HepG2 (cell line): ENCODE measurements around the gene CNNM1. TPM values are rescaled to one million over a fixed set of nuclear protein-coding genes. Genes with fewer than 3 reads are reported as not detected.

Experiments used
- ATF1 ChIP-seq: IDR thresholded peaks from 2 replicates; pipeline ENCODE4 v1.6.1; 2016; ENCODE audit warnings: mild to moderate bottlenecking, control low read depth
- ATF7 ChIP-seq, 2 experiments: fragments of 450-650 bp in 1 of 2; sonication (generic) in 1 of 2; formaldehyde crosslinking in 1 of 2; IDR thresholded peaks; 2 replicates each; pipeline versions ENCODE4 v1.4.0 to v1.6.1; 2016 to 2020; ENCODE audit warnings: antibody characterized with exemption in 1 of 2, mild to moderate bottlenecking in 1 of 2, missing genetic modification reagents in 1 of 2
- FIP1L1 ChIP-seq: fragments of 200-400 bp; formaldehyde crosslinking; IDR thresholded peaks from 2 replicates; pipeline ENCODE4 v1.6.1; 2018; ENCODE audit warnings: low read depth, mild to moderate bottlenecking, low read length, moderate library complexity, borderline replicate concordance; ENCODE audit not compliant: insufficient read depth
- GATA4 ChIP-seq: sonication (generic); IDR thresholded peaks from 2 replicates; pipeline ENCODE4 v1.6.1; 2016; ENCODE audit warnings: antibody characterized with exemption, low read depth, borderline replicate concordance
- JUNB ChIP-seq: sonication (generic); formaldehyde crosslinking; IDR thresholded peaks from 2 replicates; pipeline ENCODE4 v1.8.0; 2022; ENCODE audit warnings: missing genetic modification reagents, mild to moderate bottlenecking, borderline replicate concordance
- KLF16 ChIP-seq, 2 experiments: sonication (generic) in 1 of 2; formaldehyde crosslinking in 1 of 2; IDR thresholded peaks; 2 replicates each; pipeline versions ENCODE4 v1.6.1 to v1.8.0; 2016 to 2023; ENCODE audit warnings: missing genetic modification reagents in 2 of 2, missing compliant biosample characterization in 1 of 2
- RXRA ChIP-seq: sonication (generic); formaldehyde crosslinking; IDR thresholded peaks from 2 replicates; pipeline ENCODE4 v1.5.1; 2020; ENCODE audit warnings: missing genetic modification reagents
- RXRB ChIP-seq: IDR thresholded peaks from 2 replicates; pipeline ENCODE4 v1.6.1; 2016; ENCODE audit warnings: borderline replicate concordance, missing genetic modification reagents, missing compliant biosample characterization
- SOX5 ChIP-seq: IDR thresholded peaks from 2 replicates; pipeline ENCODE4 v1.6.1; 2016; ENCODE audit warnings: borderline replicate concordance
- TBX3 ChIP-seq: fragments of 450-650 bp; IDR thresholded peaks from 2 replicates; pipeline ENCODE4 v1.6.1; 2017; ENCODE audit warnings: antibody characterized with exemption, mild to moderate bottlenecking, inconsistent platforms, borderline replicate concordance
- THYN1 ChIP-seq: sonication (generic); formaldehyde crosslinking; IDR thresholded peaks from 2 replicates; pipeline ENCODE4 v1.8.1; 2023; ENCODE audit warnings: low read depth, mild to moderate bottlenecking, moderate library complexity, missing genetic modification reagents, borderline replicate concordance
- ZNF205 ChIP-seq: IDR thresholded peaks from 2 replicates; pipeline ENCODE4 v1.6.1; 2018; ENCODE audit warnings: missing biosample characterization, missing genetic modification reagents
- ZNF333 ChIP-seq: sonication (generic); formaldehyde crosslinking; IDR thresholded peaks from 2 replicates; pipeline ENCODE4 v1.4.0; 2020; ENCODE audit warnings: mild to moderate bottlenecking, missing genetic modification reagents, borderline replicate concordance
- ZNF496 ChIP-seq: sonication (generic); formaldehyde crosslinking; IDR thresholded peaks from 2 replicates; pipeline ENCODE4 v1.8.1; 2023; ENCODE audit warnings: mild to moderate bottlenecking, moderate library complexity, missing genetic modification reagents; ENCODE audit not compliant: insufficient replicate concordance
- ZNF558 ChIP-seq: sonication (generic); formaldehyde crosslinking; IDR thresholded peaks from 2 replicates; pipeline ENCODE4 v1.9.0; 2022; ENCODE audit warnings: mild to moderate bottlenecking, missing genetic modification reagents, borderline replicate concordance
- ZNF605 ChIP-seq: sonication (generic); formaldehyde crosslinking; IDR thresholded peaks from 2 replicates; pipeline ENCODE4 v1.8.0; 2022; ENCODE audit warnings: mild to moderate bottlenecking, missing genetic modification reagents
- ZNF772 ChIP-seq: sonication (generic); formaldehyde crosslinking; IDR thresholded peaks from 2 replicates; pipeline ENCODE4 v1.5.0; 2020; ENCODE audit warnings: mild to moderate bottlenecking, missing genetic modification reagents
- polyA plus RNA-seq, 8 experiments: library from polyadenylated mRNA; depleted of rRNA in 3 of 8; stranded (reverse) in 7 of 8; unstranded in 1 of 8; fragments of >200 nt; fragmentation: Illumina TruSeq in 4 of 8; extraction: Trizol in 4 of 8; gene quantifications; 2 replicates each; pipeline versions ENCODE4 v1.2.1 to v1.2.3, GENCODE V29; 2011 to 2016; ENCODE audit warnings: low read depth in 4 of 8, missing spikeins in 1 of 8, mixed read lengths in 1 of 8; ENCODE audit not compliant: insufficient read depth in 1 of 8
- total RNA-seq, 5 experiments: library from RNA; depleted of rRNA; stranded (reverse); fragments of >200 nt; fragmentation: Illumina TruSeq; extraction: Trizol; gene quantifications; 2 replicates each; pipeline ENCODE4 v1.2.3, GENCODE V29; 2016; ENCODE audit warnings: low read depth in 1 of 5
- TF ChIP-seq, protein P1 (sequence below): IDR thresholded peaks from 2 replicates; pipeline ENCODE4 v1.6.1; 2016; ENCODE audit warnings: low read depth, missing genetic modification reagents, missing compliant biosample characterization
- TF ChIP-seq, protein P2 (sequence below): sonication (generic); formaldehyde crosslinking; IDR thresholded peaks from 2 replicates; pipeline ENCODE4 v1.4.0; 2020; ENCODE audit warnings: mild to moderate bottlenecking, missing genetic modification reagents
- TF ChIP-seq, protein P3 (sequence below): IDR thresholded peaks from 2 replicates; pipeline ENCODE4 v1.6.1; 2016; ENCODE audit warnings: low read depth
- TF ChIP-seq, protein P4 (sequence below): sonication (generic); formaldehyde crosslinking; IDR thresholded peaks from 2 replicates; pipeline ENCODE4 v1.8.0; 2022; ENCODE audit warnings: mild to moderate bottlenecking, missing genetic modification reagents, moderate library complexity

CNNM1 gene
- total and polyA plus RNA-seq, 2 of the 13 experiments (the other 11 are each of a cell fraction or from before 2014, with no cell fraction given), result 4.3 to 9.6 TPM

DNA sequence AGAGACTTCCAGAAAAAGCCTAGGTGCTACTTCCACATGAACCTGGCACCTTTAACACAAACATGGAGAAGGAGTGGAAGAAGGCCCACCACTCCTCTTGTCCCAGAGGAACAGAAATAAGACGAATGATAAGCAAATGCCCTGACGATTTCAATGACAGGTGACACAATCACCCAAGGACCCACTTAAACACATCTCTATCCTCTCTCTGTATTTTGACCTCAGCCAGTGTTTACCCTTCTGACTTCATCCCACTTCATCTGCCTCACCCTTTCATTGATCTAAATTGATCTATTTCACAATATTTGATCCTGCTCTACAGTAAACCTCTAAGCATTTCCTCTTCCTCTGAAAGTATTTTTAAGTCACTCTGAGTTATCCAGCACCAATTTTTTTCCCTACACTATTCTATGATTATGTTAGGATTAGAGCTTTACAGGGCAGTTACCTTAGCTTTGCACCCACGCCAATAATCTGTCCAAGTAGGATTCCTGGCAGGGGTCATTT lies 92.1 kb downstream of the CNNM1 start (continued):
- TF ChIP-seq, protein P1, sequence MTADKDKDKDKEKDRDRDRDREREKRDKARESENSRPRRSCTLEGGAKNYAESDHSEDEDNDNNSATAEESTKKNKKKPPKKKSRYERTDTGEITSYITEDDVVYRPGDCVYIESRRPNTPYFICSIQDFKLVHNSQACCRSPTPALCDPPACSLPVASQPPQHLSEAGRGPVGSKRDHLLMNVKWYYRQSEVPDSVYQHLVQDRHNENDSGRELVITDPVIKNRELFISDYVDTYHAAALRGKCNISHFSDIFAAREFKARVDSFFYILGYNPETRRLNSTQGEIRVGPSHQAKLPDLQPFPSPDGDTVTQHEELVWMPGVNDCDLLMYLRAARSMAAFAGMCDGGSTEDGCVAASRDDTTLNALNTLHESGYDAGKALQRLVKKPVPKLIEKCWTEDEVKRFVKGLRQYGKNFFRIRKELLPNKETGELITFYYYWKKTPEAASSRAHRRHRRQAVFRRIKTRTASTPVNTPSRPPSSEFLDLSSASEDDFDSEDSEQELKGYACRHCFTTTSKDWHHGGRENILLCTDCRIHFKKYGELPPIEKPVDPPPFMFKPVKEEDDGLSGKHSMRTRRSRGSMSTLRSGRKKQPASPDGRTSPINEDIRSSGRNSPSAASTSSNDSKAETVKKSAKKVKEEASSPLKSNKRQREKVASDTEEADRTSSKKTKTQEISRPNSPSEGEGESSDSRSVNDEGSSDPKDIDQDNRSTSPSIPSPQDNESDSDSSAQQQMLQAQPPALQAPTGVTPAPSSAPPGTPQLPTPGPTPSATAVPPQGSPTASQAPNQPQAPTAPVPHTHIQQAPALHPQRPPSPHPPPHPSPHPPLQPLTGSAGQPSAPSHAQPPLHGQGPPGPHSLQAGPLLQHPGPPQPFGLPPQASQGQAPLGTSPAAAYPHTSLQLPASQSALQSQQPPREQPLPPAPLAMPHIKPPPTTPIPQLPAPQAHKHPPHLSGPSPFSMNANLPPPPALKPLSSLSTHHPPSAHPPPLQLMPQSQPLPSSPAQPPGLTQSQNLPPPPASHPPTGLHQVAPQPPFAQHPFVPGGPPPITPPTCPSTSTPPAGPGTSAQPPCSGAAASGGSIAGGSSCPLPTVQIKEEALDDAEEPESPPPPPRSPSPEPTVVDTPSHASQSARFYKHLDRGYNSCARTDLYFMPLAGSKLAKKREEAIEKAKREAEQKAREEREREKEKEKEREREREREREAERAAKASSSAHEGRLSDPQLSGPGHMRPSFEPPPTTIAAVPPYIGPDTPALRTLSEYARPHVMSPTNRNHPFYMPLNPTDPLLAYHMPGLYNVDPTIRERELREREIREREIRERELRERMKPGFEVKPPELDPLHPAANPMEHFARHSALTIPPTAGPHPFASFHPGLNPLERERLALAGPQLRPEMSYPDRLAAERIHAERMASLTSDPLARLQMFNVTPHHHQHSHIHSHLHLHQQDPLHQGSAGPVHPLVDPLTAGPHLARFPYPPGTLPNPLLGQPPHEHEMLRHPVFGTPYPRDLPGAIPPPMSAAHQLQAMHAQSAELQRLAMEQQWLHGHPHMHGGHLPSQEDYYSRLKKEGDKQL, result peak; percentile 90
- TF ChIP-seq ZNF772 (CRISPR knock-in tag) (peak; percentile 62; the same call in 1 of the 2 replicates), ZNF205 (CRISPR knock-in tag) (peak; percentile 80; the same call in 1 of the 2 replicates), THYN1 (0 out of 2 replicates have a peak, but pooled peaks have one; percentile 42), KLF16 (CRISPR knock-in tag; IDR thresholded peaks at IDR 0.05) (peak in 1 of 2 experiments; percentile 83; a peak in 2 of 4 replicates), FIP1L1 (no peak), GATA4 (peak; percentile 79; the same call in 1 of the 2 replicates), ATF1 (CRISPR knock-in tag) (peak; percentile 69; the same call in 1 of the 2 replicates), TBX3 (peak; percentile 68; the same call in 1 of the 2 replicates), ATF7 (IDR thresholded peaks at IDR 0.05) (peak; percentile 78), ATF7 (CRISPR knock-in tag; IDR thresholded peaks at IDR 0.05) (peak; percentile 70; the same call in 1 of the 2 replicates), RXRA (CRISPR knock-in tag) (peak; percentile 53; the same call in 1 of the 2 replicates), ZNF333 (CRISPR knock-in tag) (no peak), JUNB (CRISPR knock-in tag) (peak; percentile 87; the same call in 1 of the 2 replicates), SOX5 (CRISPR knock-in tag) (peak; percentile 84; the same call in 1 of the 2 replicates), ZNF558 (CRISPR knock-in tag) (peak; percentile 31; the same call in 1 of the 2 replicates), RXRB (CRISPR knock-in tag) (peak; percentile 94), ZNF605 (CRISPR knock-in tag) (peak; percentile 57; the same call in 1 of the 2 replicates), ZNF496 (CRISPR knock-in tag) (no peak)
- TF ChIP-seq, protein P2, sequence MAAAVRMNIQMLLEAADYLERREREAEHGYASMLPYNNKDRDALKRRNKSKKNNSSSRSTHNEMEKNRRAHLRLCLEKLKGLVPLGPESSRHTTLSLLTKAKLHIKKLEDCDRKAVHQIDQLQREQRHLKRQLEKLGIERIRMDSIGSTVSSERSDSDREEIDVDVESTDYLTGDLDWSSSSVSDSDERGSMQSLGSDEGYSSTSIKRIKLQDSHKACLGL (CRISPR knock-in tag), result no peak
- TF ChIP-seq, protein P3, sequence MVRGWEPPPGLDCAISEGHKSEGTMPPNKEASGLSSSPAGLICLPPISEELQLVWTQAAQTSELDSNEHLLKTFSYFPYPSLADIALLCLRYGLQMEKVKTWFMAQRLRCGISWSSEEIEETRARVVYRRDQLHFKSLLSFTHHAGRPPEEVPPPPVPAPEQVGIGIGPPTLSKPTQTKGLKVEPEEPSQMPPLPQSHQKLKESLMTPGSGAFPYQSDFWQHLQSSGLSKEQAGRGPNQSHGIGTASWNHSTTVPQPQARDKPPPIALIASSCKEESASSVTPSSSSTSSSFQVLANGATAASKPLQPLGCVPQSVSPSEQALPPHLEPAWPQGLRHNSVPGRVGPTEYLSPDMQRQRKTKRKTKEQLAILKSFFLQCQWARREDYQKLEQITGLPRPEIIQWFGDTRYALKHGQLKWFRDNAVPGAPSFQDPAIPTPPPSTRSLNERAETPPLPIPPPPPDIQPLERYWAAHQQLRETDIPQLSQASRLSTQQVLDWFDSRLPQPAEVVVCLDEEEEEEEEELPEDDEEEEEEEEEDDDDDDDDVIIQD (CRISPR knock-in tag), result peak; percentile 70; the same call in 1 of the 2 replicates
- TF ChIP-seq, protein P4, sequence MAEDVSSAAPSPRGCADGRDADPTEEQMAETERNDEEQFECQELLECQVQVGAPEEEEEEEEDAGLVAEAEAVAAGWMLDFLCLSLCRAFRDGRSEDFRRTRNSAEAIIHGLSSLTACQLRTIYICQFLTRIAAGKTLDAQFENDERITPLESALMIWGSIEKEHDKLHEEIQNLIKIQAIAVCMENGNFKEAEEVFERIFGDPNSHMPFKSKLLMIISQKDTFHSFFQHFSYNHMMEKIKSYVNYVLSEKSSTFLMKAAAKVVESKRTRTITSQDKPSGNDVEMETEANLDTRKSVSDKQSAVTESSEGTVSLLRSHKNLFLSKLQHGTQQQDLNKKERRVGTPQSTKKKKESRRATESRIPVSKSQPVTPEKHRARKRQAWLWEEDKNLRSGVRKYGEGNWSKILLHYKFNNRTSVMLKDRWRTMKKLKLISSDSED, result no peak
